ENCODE measurements around the gene GALNT18.

DNA sequence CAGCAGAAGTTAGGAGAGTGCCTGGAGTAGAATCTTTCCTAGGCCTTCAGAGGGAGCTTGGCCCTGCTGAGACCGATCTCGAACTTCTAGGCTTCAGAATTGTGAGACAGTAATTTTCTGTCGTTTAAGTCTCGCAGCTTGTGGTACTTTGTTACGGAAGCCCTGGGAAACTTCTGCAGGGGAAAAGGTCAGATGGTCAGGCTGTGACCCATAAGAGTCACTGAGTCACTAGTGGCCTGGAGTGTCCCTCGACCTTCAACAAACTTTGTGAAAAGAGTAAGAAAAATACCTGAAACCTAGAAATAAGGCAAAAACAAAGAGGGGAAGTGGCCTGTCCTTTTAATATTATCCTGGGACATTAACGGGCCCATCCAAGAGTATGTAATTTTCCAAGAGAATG is 303.3 kb downstream of the GALNT18 start:
- TF ChIP-seq POLR2A (IDR thresholded peaks at IDR 0.05) (no peak), POLR2AphosphoS5 (IDR thresholded peaks at IDR 0.05; ENCODE audit: insufficient read depth in 1 of 2, low read depth in 1 of 2) (no peak)
- TF ChIP-seq, protein P1, sequence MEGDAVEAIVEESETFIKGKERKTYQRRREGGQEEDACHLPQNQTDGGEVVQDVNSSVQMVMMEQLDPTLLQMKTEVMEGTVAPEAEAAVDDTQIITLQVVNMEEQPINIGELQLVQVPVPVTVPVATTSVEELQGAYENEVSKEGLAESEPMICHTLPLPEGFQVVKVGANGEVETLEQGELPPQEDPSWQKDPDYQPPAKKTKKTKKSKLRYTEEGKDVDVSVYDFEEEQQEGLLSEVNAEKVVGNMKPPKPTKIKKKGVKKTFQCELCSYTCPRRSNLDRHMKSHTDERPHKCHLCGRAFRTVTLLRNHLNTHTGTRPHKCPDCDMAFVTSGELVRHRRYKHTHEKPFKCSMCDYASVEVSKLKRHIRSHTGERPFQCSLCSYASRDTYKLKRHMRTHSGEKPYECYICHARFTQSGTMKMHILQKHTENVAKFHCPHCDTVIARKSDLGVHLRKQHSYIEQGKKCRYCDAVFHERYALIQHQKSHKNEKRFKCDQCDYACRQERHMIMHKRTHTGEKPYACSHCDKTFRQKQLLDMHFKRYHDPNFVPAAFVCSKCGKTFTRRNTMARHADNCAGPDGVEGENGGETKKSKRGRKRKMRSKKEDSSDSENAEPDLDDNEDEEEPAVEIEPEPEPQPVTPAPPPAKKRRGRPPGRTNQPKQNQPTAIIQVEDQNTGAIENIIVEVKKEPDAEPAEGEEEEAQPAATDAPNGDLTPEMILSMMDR (IDR thresholded peaks at IDR 0.05): no peak
